Measurements from ENCODE around the gene ABCA9. TPM values are rescaled to one million over a fixed set of nuclear protein-coding genes. Genes with fewer than 3 reads are reported as not detected.
"Not testable (repeated sequence)": the region's sequence is repeated elsewhere in the genome, so short reads cannot be mapped to it uniquely, and the experiment has no call there.

ABCA9 gene
- total RNA-seq, 1 experiment from 2014 or later: not detected

DNA sequence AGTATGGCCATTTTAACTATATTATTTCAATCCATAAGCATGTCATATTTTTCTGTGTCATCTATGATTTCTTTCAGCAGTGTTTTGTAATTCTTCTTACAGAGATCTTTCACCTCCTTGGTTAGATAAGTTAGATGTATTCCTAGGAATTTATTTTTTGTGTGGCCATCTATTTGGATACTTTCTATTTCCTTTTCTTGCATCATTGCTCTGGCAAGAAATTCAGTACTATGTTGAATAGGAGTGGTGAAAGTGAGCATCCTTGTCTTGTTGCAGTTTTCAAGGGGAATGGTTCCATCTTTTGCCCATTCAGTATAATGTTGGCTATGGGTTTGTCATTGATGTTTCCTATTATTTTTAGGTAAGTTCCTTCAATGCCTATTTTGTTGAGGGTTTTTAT, 15.1 kb upstream of the ABCA9 start:
- no peak for DNase-seq
- Histone ChIP-seq H3K36me3 (replicated peaks; ENCODE audit: control insufficient read depth, insufficient read depth, low read length) (no peaks in the 10 kb centered on the region), H3K27me3 (ENCODE audit: control insufficient read depth, insufficient read depth, low read length) (no peaks in the 10 kb centered on the region), H3K4me3 (ENCODE audit: insufficient read depth, low read depth, low read length) (no peak overlapping the region)

DNA sequence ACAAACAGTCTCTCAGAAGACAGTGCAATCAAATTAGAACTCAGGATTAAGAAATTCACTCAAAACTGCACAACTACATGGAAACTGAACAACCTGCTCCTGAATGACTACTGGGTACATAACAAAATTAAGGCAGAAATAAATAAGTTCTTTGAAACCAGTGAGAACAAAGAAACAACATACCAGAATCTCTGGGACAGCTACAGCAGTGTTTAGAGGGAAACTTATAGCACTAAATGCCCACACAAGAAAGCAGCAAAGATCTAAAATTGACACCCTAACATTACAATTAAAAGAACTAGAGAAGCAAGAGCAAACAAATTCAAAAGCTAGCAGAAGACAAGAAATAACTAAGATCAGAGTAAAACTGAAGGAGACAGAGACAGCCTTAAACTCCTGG, 12.7 kb upstream of the ABCA9 start:
- H3K4me3 ChIP-seq (ENCODE audit: insufficient read depth, low read depth, low read length); DNase-seq; H3K36me3 ChIP-seq (replicated peaks; ENCODE audit: control insufficient read depth, insufficient read depth, low read length): not testable (repeated sequence)

GRCh38 chr17:69072803-69073256, 12.1 kb upstream of the ABCA9 start:
- H3K4me3 ChIP-seq (ENCODE audit: insufficient read depth, low read depth, low read length); DNase-seq; H3K27me3 ChIP-seq (ENCODE audit: control insufficient read depth, insufficient read depth, low read length); H3K36me3 ChIP-seq (replicated peaks; ENCODE audit: control insufficient read depth, insufficient read depth, low read length): not testable (repeated sequence)

More for the DNA sequence above, 12.7 kb upstream of the ABCA9 start:
- not testable (repeated sequence) for H3K27me3 ChIP-seq (ENCODE audit: control insufficient read depth, insufficient read depth, low read length)

DNA sequence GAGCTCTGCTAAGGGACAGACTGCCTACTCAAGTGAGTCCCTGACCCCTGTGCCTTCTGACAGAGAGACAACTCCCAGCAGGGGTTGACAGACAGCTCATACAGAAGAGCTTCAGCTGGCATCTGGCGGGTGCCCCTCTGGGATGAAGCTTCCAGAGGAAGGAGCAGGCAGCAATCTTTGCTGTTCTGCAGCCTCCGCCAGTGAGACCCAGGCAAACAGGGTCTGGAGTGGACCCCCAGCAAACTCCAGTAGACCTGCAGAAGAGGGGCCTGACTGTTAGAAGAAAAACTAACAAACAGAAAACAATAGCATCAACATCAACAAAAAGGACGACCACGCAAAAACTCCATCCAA, 10.5 kb upstream of the ABCA9 start:
- DNase-seq; H3K27me3 ChIP-seq (ENCODE audit: control insufficient read depth, insufficient read depth, low read length); H3K4me3 ChIP-seq (ENCODE audit: insufficient read depth, low read depth, low read length); H3K36me3 ChIP-seq (replicated peaks; ENCODE audit: control insufficient read depth, insufficient read depth, low read length): not testable (repeated sequence)

- not testable (repeated sequence) for DNase-seq; H3K4me3 ChIP-seq (ENCODE audit: insufficient read depth, low read depth, low read length); H3K36me3 ChIP-seq (replicated peaks; ENCODE audit: control insufficient read depth, insufficient read depth, low read length); H3K27me3 ChIP-seq (ENCODE audit: control insufficient read depth, insufficient read depth, low read length)
Observed at GRCh38 chr17:69070378-69071232, 9.9 kb upstream of the ABCA9 start.

GRCh38 chr17:69069226-69069750, 8.6 kb upstream of the ABCA9 start:
- peak; percentile 11 for DNase-seq
- Histone ChIP-seq H3K4me3 (ENCODE audit: insufficient read depth, low read depth, low read length) (no peak overlapping the region), H3K27me3 (ENCODE audit: control insufficient read depth, insufficient read depth, low read length) (no peaks in the 10 kb centered on the region), H3K36me3 (replicated peaks; ENCODE audit: control insufficient read depth, insufficient read depth, low read length) (no peaks in the 10 kb centered on the region)

- H3K27me3 ChIP-seq (ENCODE audit: control insufficient read depth, insufficient read depth, low read length): no peaks in the 10 kb centered on the region
- no peak overlapping the region for H3K4me3 ChIP-seq (ENCODE audit: insufficient read depth, low read depth, low read length)
- no peaks in the 10 kb centered on the region for H3K36me3 ChIP-seq (replicated peaks; ENCODE audit: control insufficient read depth, insufficient read depth, low read length)
- DNase-seq: no peak
Observed at GRCh38 chr17:69067274-69068047, 6.7 kb upstream of the ABCA9 start.

DNA sequence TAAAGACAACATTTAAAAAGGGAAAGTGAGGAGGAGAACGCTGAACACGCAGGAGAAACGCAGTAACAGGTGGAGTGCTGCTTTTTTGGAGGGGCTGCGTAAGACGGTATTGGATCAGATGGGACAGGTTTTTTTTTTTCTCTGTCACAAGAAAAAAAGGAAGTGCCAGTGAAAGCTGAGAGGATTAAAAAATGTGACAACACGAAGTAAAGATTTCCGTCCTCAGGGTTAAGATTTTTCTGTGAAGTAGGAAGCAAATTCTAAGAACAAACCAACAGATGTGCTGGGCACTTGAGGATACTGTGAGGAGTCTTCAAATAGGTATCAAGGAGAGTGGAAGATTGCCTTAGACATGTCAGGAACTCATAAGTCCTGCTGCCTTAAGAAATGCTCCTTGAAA, 5.8 kb upstream of the ABCA9 start:
- no peaks in the 10 kb centered on the region for H3K36me3 ChIP-seq (replicated peaks; ENCODE audit: control insufficient read depth, insufficient read depth, low read length)
- H3K4me3 ChIP-seq (ENCODE audit: insufficient read depth, low read depth, low read length): no peak overlapping the region
- no peaks in the 10 kb centered on the region for H3K27me3 ChIP-seq (ENCODE audit: control insufficient read depth, insufficient read depth, low read length)
- DNase-seq: no peak

DNA sequence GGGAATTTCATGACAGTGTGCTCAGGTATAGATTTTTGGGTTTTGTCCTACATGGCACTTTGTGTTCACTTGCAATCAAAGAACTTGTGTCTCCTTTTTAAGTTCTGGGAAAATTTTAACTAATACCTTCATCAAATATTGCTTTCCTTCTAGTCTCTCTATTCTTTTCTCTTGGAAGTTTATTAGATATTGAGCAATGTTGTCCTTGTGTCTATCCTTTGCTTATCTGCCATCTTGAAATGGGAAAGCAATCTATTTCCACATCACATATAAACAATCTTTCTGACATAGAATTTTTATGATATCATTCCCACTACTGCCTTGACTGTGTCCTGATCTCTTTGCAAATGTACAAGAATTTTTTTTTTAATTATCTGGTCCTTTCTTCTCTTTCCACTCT, 4.4 kb upstream of the ABCA9 start:
- Histone ChIP-seq H3K4me3 (ENCODE audit: insufficient read depth, low read depth, low read length) (no peak overlapping the region), H3K36me3 (replicated peaks; ENCODE audit: control insufficient read depth, insufficient read depth, low read length) (no peaks in the 10 kb centered on the region), H3K27me3 (ENCODE audit: control insufficient read depth, insufficient read depth, low read length) (no peaks in the 10 kb centered on the region)
- no peak for DNase-seq

- no peak for DNase-seq
- Histone ChIP-seq H3K36me3 (replicated peaks; ENCODE audit: control insufficient read depth, insufficient read depth, low read length) (no peaks in the 10 kb centered on the region), H3K27me3 (ENCODE audit: control insufficient read depth, insufficient read depth, low read length) (no peaks in the 10 kb centered on the region), H3K4me3 (ENCODE audit: insufficient read depth, low read depth, low read length) (no peak overlapping the region)
Observed at GRCh38 chr17:69064476-69064875, 3.7 kb upstream of the ABCA9 start.

DNA sequence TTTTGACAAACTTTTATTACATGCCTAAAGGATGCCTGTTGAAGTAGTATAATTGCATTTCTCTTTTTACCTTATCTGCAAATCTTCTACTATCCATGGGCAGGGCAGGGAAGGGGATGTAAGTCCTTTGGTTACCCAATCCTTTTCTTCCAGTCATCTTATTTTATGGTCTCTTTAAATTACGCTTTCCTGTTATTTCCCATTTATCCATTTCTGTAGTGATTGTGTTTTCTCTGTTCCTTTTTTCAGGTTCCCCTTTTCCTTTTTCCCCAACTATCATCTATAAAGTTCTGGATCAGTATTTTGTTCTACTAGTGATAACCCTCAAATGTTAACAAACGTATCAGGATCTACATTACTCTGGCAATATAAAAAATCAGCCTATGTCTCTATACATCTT, 3.3 kb upstream of the ABCA9 start:
- H3K4me3 ChIP-seq (ENCODE audit: insufficient read depth, low read depth, low read length): no peak overlapping the region
- DNase-seq: no peak
- H3K27me3 ChIP-seq (ENCODE audit: control insufficient read depth, insufficient read depth, low read length): no peaks in the 10 kb centered on the region
- no peaks in the 10 kb centered on the region for H3K36me3 ChIP-seq (replicated peaks; ENCODE audit: control insufficient read depth, insufficient read depth, low read length)

- Histone ChIP-seq H3K36me3 (replicated peaks; ENCODE audit: control insufficient read depth, insufficient read depth, low read length) (no peaks in the 10 kb centered on the region), H3K27me3 (ENCODE audit: control insufficient read depth, insufficient read depth, low read length) (no peaks in the 10 kb centered on the region), H3K4me3 (ENCODE audit: insufficient read depth, low read depth, low read length) (no peak overlapping the region)
- DNase-seq: no peak
Observed at GRCh38 chr17:69062860-69063581, 2.3 kb upstream of the ABCA9 start.

GRCh38 chr17:69061721-69062556, 1.2 kb upstream of the ABCA9 start:
- Histone ChIP-seq H3K36me3 (replicated peaks; ENCODE audit: control insufficient read depth, insufficient read depth, low read length) (no peaks in the 10 kb centered on the region), H3K27me3 (ENCODE audit: control insufficient read depth, insufficient read depth, low read length) (no peaks in the 10 kb centered on the region), H3K4me3 (ENCODE audit: insufficient read depth, low read depth, low read length) (no peak overlapping the region)
- no peak for DNase-seq

Measured in H7 (cell line).